Keratinocyte (primary cell): Measurements from ENCODE around the gene ADAM33.

Experiments
- EZH2 ChIP-seq: IDR thresholded peaks from one replicate; pipeline ENCODE4 v1.6.1; 2012; ENCODE audit warnings: inconsistent platforms, mild to moderate bottlenecking, low read length, moderate library complexity
- TF ChIP-seq, protein P1 (sequence below), 3 experiments: IDR thresholded peaks in 1 of 3; conservative IDR thresholded peaks in 1 of 3; optimal IDR thresholded peaks in 1 of 3; 2 replicates in 2 of 3; 3 replicates in 1 of 3; pipeline versions ENCODE3 to v1.5.1; 2011; ENCODE audit warnings: low read length in 3 of 3, mild to moderate bottlenecking in 3 of 3, moderate library complexity in 2 of 3, control low read depth in 1 of 3, inconsistent platforms in 1 of 3; ENCODE audit not compliant: insufficient read depth in 2 of 3; ENCODE audit errors: extremely low read depth in 1 of 3

DNA sequence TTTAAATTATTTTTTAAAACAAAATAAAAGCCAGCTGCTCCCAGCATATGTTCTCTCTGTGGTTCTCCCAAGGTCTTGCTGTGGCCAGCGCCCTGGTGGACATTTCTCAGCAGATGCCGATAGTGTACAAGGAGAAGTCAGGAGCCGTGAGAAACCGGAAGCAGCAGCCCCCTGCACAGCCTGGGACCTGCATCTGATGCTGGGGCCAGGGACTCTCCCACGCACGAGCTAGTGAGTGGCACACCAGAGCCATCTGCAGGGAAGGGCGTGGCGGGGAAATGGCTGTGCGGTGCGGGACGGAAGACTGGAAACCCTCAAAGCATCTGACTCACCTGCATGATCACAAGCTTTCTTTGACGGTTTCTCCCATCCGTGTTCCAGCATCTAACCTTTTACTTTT is 35.2 kb downstream of the ADAM33 start:
- TF ChIP-seq, protein P1, sequence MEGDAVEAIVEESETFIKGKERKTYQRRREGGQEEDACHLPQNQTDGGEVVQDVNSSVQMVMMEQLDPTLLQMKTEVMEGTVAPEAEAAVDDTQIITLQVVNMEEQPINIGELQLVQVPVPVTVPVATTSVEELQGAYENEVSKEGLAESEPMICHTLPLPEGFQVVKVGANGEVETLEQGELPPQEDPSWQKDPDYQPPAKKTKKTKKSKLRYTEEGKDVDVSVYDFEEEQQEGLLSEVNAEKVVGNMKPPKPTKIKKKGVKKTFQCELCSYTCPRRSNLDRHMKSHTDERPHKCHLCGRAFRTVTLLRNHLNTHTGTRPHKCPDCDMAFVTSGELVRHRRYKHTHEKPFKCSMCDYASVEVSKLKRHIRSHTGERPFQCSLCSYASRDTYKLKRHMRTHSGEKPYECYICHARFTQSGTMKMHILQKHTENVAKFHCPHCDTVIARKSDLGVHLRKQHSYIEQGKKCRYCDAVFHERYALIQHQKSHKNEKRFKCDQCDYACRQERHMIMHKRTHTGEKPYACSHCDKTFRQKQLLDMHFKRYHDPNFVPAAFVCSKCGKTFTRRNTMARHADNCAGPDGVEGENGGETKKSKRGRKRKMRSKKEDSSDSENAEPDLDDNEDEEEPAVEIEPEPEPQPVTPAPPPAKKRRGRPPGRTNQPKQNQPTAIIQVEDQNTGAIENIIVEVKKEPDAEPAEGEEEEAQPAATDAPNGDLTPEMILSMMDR (optimal IDR thresholded peaks at IDR 0.05 in 1 of 3, IDR thresholded peaks at IDR 0.05 in 1 of 3, conservative IDR thresholded peaks at IDR 0.05 in 1 of 3; ENCODE audit: extremely low read depth in 1 of 3, insufficient read depth in 2 of 3, low read length in 3 of 3) = no peak
- no peak for TF ChIP-seq EZH2
